Natural killer cell (primary cell): ENCODE data around the gene GNPAT. TPM values are rescaled to one million over a fixed set of nuclear protein-coding genes. Genes with fewer than 3 reads are reported as not detected.

Experiments used
- ATAC-seq, 3 donors: fragments of 150-1000 bp in 2 of 3; fragments of 200-7000 bp in 1 of 3; cut with Tn5 transposase; 1 replicate in 1 of 3; 2 replicates in 2 of 3; pipeline ENCODE4 v1.10.0; 2021; ENCODE audit warnings: mild to moderate bottlenecking in 2 of 3, moderate library complexity in 2 of 3
- DNase-seq, 2 donors: peaks; one replicate each; pipeline versions ENCODE4 v3.0.0 to v3.0.0-alpha.2; 2013 to 2021; ENCODE audit warnings: mixed read lengths in 1 of 2
- H3K27ac ChIP-seq: one replicate; pipeline ENCODE4 v1.5.1; 2013; ENCODE audit warnings: mild to moderate bottlenecking, low read length
- H3K27me3 ChIP-seq: one replicate; pipeline ENCODE4 v1.6.1; 2013; ENCODE audit warnings: low read length; ENCODE audit not compliant: control insufficient read depth, insufficient read depth
- H3K36me3 ChIP-seq: one replicate; pipeline ENCODE4 v1.6.1; 2013; ENCODE audit warnings: low read length; ENCODE audit not compliant: control insufficient read depth, insufficient read depth
- H3K4me1 ChIP-seq: one replicate; pipeline ENCODE4 v1.6.1; 2013; ENCODE audit warnings: low read length; ENCODE audit not compliant: control insufficient read depth, insufficient read depth
- H3K4me3 ChIP-seq: one replicate; pipeline ENCODE4 v1.5.1; 2013; ENCODE audit warnings: low read length
- H3K9me3 ChIP-seq: one replicate; pipeline ENCODE4 v1.6.1; 2013; ENCODE audit warnings: low read length; ENCODE audit not compliant: control insufficient read depth, insufficient read depth
- H3K27ac Mint-ChIP-seq, 2 donors: one replicate each; pipeline ENCODE4 v1.8.0; 2022; ENCODE audit warnings: mild to moderate bottlenecking in 2 of 2, mixed read lengths in 2 of 2, moderate library complexity in 1 of 2
- H3K27me3 Mint-ChIP-seq, 2 donors: one replicate each; pipeline ENCODE4 v1.8.0; 2022; ENCODE audit warnings: low read depth in 2 of 2, mixed read lengths in 2 of 2
- H3K36me3 Mint-ChIP-seq: one replicate; pipeline ENCODE4 v1.8.0; 2022; ENCODE audit warnings: mixed read lengths
- H3K4me1 Mint-ChIP-seq, 2 donors: one replicate each; pipeline ENCODE4 v1.8.0; 2022; ENCODE audit warnings: mixed read lengths in 2 of 2
- H3K4me3 Mint-ChIP-seq: one replicate; pipeline ENCODE4 v1.8.0; 2022; ENCODE audit warnings: mild to moderate bottlenecking, moderate library complexity, mixed read lengths
- H3K9me3 Mint-ChIP-seq, 2 donors: one replicate each; pipeline ENCODE4 v1.8.0; 2022; ENCODE audit warnings: mixed read lengths in 2 of 2
- WGBS: methylation state at CpG from one replicate; pipeline ENCODE4 v1.1.7; 2013; ENCODE audit warnings: missing lambda C conversion rate; ENCODE audit not compliant: insufficient coverage; 5-methylcytosine and 5-hydroxymethylcytosine counted together
- intact Hi-C: fragments of 100-400 bp; cut with micrococcal nuclease; formaldehyde crosslinking; loops from one replicate; pipeline ENCODE4 v1.14.2; 2022
- total RNA-seq, 4 donors: library from RNA; stranded (reverse); fragments of 120-200 nt in 1 of 4; gene quantifications; one replicate each; pipeline versions ENCODE4 v1.2.3 to v1.2.4, GENCODE V29; 2013 to 2022
- TF ChIP-seq, protein P1 (sequence below): fragments of 200-600 bp; IDR thresholded peaks from one replicate; pipeline ENCODE4 v1.8.0; 2022; ENCODE audit warnings: antibody characterized with exemption

The GNPAT gene
- total RNA-seq, 3 donors from 2014 or later (not counting 1 experiment from before 2014, with no cell fraction given) = 20.5 to 29.3 (median 23.1) TPM

DNA sequence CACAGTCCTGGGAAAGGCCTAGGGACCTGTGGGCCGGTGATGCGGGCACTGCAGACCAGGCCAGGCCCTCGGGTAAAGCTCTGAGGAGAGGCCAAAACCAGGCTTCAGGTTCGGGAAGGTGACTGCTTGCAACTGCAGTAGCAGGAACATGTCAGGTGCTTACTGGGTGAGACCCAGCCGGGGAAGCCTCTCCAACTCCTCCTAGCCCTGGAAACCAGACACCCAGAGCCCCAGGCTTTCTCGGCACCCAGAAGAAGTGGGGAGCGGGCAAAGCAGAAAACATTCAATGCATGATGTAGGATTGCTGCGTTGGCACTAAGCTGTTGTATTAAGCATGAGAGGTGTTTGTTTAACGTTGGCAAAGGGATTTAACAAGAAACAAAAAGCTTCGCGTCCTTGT lies 20.2 kb upstream of the GNPAT start:
- TF ChIP-seq, protein P1, sequence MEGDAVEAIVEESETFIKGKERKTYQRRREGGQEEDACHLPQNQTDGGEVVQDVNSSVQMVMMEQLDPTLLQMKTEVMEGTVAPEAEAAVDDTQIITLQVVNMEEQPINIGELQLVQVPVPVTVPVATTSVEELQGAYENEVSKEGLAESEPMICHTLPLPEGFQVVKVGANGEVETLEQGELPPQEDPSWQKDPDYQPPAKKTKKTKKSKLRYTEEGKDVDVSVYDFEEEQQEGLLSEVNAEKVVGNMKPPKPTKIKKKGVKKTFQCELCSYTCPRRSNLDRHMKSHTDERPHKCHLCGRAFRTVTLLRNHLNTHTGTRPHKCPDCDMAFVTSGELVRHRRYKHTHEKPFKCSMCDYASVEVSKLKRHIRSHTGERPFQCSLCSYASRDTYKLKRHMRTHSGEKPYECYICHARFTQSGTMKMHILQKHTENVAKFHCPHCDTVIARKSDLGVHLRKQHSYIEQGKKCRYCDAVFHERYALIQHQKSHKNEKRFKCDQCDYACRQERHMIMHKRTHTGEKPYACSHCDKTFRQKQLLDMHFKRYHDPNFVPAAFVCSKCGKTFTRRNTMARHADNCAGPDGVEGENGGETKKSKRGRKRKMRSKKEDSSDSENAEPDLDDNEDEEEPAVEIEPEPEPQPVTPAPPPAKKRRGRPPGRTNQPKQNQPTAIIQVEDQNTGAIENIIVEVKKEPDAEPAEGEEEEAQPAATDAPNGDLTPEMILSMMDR = no peak
- no peak overlapping the region for H3K4me3 Mint-ChIP-seq
- peaks cover 24% of the 10 kb centered on the region for H3K36me3 ChIP-seq
- no peaks in the 10 kb centered on the region for H3K4me1 ChIP-seq
- no peaks in the 10 kb centered on the region for H3K9me3 ChIP-seq
- H3K27ac ChIP-seq = no peak overlapping the region
- no peaks in the 10 kb centered on the region for H3K9me3 Mint-ChIP-seq
- H3K36me3 Mint-ChIP-seq = peaks cover 14% of the 10 kb centered on the region
- 96% methylated on average over 9 of the region's 11 CpGs for WGBS
- H3K4me3 ChIP-seq = no peak overlapping the region
- intact Hi-C loops = no loop called here
- H3K27me3 Mint-ChIP-seq = peaks cover 0 to 7% of the 10 kb centered on the region in 2 donors
- no peaks in the 10 kb centered on the region for H3K4me1 Mint-ChIP-seq
- H3K27me3 ChIP-seq = no peaks in the 10 kb centered on the region
- no peak overlapping the region for H3K27ac Mint-ChIP-seq
- ATAC-seq (no peak), DNase-seq (no peak)

DNA sequence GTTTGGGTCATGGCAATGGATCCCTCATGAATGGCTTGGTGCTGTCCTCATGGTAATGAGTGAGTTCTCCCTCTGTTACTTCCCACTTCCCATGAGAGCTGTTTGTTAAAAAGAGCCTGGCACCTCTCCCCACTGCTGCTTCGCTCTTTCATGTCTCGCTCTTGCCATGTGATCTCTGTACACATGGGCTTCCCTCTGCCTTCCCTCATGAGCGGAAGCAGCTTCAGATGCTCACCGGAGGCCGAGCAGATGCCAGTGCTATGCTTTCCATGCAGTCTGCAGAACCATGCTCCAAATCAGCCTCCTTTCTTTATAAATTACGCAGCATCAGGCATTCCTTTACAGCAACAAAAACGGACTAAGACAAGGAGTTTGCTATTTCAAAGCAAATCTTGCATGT lies 14.9 kb upstream of the GNPAT start:
- Histone ChIP-seq H3K4me1 (no peaks in the 10 kb centered on the region), H3K27me3 (no peaks in the 10 kb centered on the region), H3K27ac (no peak overlapping the region), H3K36me3 (peaks cover 66% of the 10 kb centered on the region), H3K4me3 (no peak overlapping the region), H3K9me3 (no peaks in the 10 kb centered on the region)
- H3K27me3 Mint-ChIP-seq = no peaks in the 10 kb centered on the region
- WGBS = 93% methylated on average over 7 of the region's 7 CpGs
- peaks cover 26% of the 10 kb centered on the region for H3K36me3 Mint-ChIP-seq
- DNase-seq (no peak), ATAC-seq (no peak)
- TF ChIP-seq, protein P1 = no peak
- no peak overlapping the region for H3K4me3 Mint-ChIP-seq
- H3K9me3 Mint-ChIP-seq = no peaks in the 10 kb centered on the region
- peaks cover 15 to 17% of the 10 kb centered on the region in 2 donors for H3K4me1 Mint-ChIP-seq
- H3K27ac Mint-ChIP-seq = peak overlapping the region in 1 of 2 donors; percentile 61
- intact Hi-C loops = no loop called here

DNA sequence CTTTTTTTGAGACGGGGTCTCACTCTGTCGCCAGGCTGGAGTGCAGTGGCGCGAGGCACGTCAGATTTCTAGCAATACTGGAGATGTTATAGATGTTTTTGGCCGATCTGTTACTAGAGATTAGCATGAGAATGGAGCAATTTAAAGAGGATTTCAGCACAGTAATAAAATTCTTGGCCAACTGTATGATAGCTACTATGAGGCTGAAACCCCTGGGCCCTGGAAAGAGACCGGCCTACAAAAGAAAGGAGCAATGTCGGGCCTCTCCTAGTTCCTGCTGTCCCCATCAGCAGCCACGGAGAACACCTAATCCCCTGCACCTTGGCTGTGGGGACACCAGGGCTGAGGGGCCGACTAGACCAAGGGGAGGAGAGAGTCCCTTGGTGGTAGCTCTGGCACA lies 9.5 kb upstream of the GNPAT start:
- WGBS = 99% methylated on average over 10 of the region's 10 CpGs
- Mint-ChIP-seq H3K9me3 (no peaks in the 10 kb centered on the region), H3K4me3 (no peak overlapping the region), H3K36me3 (peaks cover 5% of the 10 kb centered on the region), H3K27ac (no peak overlapping the region), H3K4me1 (peaks cover 40 to 44% of the 10 kb centered on the region in 2 donors), H3K27me3 (no peaks in the 10 kb centered on the region)
- intact Hi-C loops = no loop called here
- Histone ChIP-seq H3K27ac (no peak overlapping the region), H3K9me3 (no peaks in the 10 kb centered on the region), H3K27me3 (no peaks in the 10 kb centered on the region), H3K4me1 (no peaks in the 10 kb centered on the region), H3K4me3 (no peak overlapping the region), H3K36me3 (peaks cover 46% of the 10 kb centered on the region)
- ATAC-seq (no peak), DNase-seq (no peak)
- TF ChIP-seq, protein P1 = no peak
